RWPE1 (cell line): ENCODE measurements around the gene SYT2.

ENCODE experiments used
- CTCF ChIA-PET: fragments of 350-600 bp; sonication (Branson Sonifier 250); formaldehyde crosslinking; extraction: SDS; loops from one replicate; lab custom pipeline; 2021; lab: Yijun Ruan, JAX
- POLR2A ChIA-PET: fragments of 400-600 bp; formaldehyde crosslinking; extraction: SDS; loops from one replicate; lab custom pipeline; 2020; ENCODE audit warnings: antibody characterized with exemption; ENCODE audit not compliant: low non-redundant PET; lab: Yijun Ruan, JAX
- DNase-seq: peaks from one replicate; pipeline ENCODE4 v3.0.0; 2012; ENCODE audit warnings: low spot score
- H3K27ac ChIP-seq: fragments of 450-650 bp; 2 replicates; pipeline ENCODE4 v1.5.1; 2017
- TF ChIP-seq, protein P1 (sequence below): fragments of 450-650 bp; conservative IDR thresholded peaks from 2 replicates; pipeline ENCODE4 v1.5.1; 2017; ENCODE audit warnings: low read depth, mild to moderate bottlenecking

Gene SYT2

GRCh38 chr1:202599669-202600431, 110.4 kb downstream of the SYT2 start:
- ChIA-PET POLR2A (no interaction called here), CTCF (interaction anchor here (0.6 to 2.4 kb wide), 48 partner anchors 8 to 876 kb away, joined by 3 to 35 read pairs (median 5); no protein-coding TSS in a partner anchor)
- peak; percentile 89 for DNase-seq
- H3K27ac ChIP-seq = peak overlapping the region; percentile 20; the same call in 1 of the 2 replicates
- TF ChIP-seq, protein P1, sequence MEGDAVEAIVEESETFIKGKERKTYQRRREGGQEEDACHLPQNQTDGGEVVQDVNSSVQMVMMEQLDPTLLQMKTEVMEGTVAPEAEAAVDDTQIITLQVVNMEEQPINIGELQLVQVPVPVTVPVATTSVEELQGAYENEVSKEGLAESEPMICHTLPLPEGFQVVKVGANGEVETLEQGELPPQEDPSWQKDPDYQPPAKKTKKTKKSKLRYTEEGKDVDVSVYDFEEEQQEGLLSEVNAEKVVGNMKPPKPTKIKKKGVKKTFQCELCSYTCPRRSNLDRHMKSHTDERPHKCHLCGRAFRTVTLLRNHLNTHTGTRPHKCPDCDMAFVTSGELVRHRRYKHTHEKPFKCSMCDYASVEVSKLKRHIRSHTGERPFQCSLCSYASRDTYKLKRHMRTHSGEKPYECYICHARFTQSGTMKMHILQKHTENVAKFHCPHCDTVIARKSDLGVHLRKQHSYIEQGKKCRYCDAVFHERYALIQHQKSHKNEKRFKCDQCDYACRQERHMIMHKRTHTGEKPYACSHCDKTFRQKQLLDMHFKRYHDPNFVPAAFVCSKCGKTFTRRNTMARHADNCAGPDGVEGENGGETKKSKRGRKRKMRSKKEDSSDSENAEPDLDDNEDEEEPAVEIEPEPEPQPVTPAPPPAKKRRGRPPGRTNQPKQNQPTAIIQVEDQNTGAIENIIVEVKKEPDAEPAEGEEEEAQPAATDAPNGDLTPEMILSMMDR = peak; percentile 84

DNA sequence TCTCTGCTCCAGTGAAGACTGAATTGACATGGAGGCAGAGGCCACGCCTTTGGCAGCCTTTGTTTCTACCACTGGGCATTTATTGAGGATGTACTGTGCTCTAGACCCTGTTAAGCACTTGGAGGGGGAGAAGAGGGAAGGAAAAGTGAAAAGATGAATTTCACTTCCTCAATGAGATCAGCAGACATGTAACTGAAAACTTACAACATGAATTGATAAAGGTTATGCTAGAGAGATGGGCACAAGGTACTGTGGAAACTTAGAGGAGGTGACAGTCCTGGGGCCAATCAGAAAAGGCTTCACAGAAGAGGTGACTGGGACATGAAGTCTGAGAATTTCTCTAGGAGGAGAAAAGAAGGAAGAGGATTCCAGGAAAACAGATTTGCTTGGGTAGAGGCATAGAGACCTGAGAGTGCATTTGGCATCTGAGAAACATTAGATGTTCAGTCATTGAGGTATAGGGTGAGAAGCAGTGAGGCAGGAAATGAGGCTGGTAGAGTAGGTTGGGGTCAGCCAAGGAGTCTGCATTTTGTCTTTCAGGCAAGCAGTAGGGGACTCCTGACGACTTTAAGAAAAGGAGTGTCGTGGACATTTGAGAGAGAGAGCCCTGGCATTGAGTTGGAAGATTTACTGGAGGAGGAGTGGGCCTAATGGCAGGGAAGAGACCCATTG, 113.0 kb downstream of the SYT2 start:
- no peak for DNase-seq
- ChIA-PET CTCF (no interaction called here), POLR2A (interaction anchor here (0.5 kb wide), 1 partner anchor 226 kb away, joined by 8 read pairs; no protein-coding TSS in a partner anchor)
- no peak overlapping the region for H3K27ac ChIP-seq
- TF ChIP-seq, protein P1 = no peak

DNA sequence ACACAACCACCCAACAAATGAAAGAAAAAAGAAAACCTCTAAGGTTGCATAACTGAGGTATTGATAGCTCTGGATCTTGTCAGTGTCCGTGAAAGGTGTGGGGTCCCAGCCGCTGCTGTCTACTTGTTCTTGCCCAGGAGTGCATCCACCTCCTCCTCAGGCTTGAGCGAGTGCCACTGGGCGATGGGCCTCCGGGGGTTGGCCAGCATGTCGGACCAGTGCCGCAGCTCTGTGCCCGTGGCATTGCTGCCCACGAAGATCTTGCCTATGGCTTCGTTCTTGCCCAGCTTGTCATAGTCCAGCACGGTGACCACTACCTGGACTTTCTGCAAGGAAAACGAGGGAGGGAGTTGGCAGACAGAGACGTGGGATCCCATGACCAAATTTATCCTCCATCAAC, 113.6 kb downstream of the SYT2 start:
- TF ChIP-seq, protein P1 = no peak
- no peak for DNase-seq
- CTCF ChIA-PET = no interaction called here
- no peak overlapping the region for H3K27ac ChIP-seq
- POLR2A ChIA-PET = interaction anchor here (0.5 kb wide), 1 partner anchor 226 kb away, joined by 8 read pairs; no protein-coding TSS in a partner anchor

DNA sequence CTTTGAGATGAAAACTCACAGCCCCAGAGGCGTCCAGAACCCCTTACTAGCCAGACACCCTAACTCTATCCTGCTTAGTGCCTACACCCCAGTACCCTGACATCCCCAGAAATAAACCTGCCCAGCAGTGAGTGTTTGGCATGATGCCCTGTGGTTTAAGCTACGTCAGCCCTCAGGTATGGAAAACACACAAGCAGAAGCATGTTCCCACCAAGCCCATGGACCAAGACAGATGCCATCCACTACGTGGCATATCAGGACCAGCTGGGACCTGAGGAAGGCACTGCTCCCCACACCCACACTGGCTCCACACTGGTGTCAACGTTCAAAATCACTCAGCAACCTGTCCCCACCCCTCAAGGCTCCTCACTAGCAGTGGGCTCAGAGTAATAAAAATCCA, 116.4 kb downstream of the SYT2 start:
- H3K27ac ChIP-seq = peak overlapping the region; percentile 83
- POLR2A ChIA-PET = no interaction called here
- TF ChIP-seq, protein P1 = no peak
- peak; percentile 97 for DNase-seq
- CTCF ChIA-PET = interaction anchor here (0.6 to 1.1 kb wide), 4 partner anchors 17 to 35 kb away, joined by 3 to 5 read pairs (median 4); no protein-coding TSS in a partner anchor

DNA sequence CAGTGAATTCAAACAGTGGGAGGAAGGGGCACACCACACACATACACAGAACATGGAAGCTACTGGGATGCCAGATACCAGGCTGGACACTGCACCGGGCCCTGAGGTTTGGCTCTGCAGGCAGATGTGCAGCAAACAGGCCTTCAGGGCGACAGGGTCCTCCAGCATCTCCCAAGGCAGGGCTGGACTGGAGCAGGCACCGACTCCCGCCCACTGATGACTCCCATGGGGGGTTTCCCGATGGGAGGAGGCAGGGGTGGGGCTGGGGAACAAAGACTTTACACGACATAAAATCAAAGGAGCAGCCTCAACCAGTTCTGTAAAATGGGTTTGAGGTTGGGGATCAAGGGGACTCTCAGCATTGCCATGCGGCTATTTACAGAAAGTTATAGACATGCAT, 118.1 kb downstream of the SYT2 start:
- H3K27ac ChIP-seq = peak overlapping the region; percentile 85
- TF ChIP-seq, protein P1 = no peak
- POLR2A ChIA-PET = no interaction called here
- CTCF ChIA-PET = interaction anchor here (0.6 to 1.0 kb wide), 2 partner anchors 8 to 267 kb away, joined by 3 read pairs; no protein-coding TSS in a partner anchor
- no peak for DNase-seq

DNA sequence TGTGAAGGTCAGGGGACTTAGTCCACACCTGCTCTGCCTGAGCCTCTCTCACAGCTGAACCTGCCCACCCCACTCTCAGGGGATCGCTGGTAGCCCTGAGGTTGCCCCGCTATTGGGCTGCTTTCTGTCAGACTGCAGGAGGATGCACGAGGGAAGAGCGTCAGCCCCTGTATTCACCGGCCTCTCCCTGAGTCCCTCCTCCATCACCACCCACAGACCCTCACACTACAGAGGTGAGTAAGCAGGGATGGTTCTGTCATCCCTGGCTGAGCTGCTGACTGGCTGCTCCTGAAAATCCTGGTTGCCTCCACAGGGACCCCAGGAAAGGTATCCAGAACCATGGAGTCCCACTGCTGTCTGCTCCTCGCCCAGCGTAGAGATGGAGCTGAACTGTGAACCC, 118.7 kb downstream of the SYT2 start:
- TF ChIP-seq, protein P1 = no peak
- CTCF ChIA-PET = interaction anchor here (0.6 to 1.0 kb wide), 5 partner anchors 9 to 402 kb away, joined by 3 read pairs; no protein-coding TSS in a partner anchor

More for the DNA sequence above, 118.7 kb downstream of the SYT2 start:
- POLR2A ChIA-PET = no interaction called here
- no peak for DNase-seq
- H3K27ac ChIP-seq = peak overlapping the region; percentile 85
